ENCODE data around the gene NCAPG. TPM values are rescaled to one million over a fixed set of nuclear protein-coding genes. Genes with fewer than 3 reads are reported as not detected.
"Not testable (repeated sequence)": the region's sequence is repeated elsewhere in the genome, so short reads cannot be mapped to it uniquely, and the experiment has no call there.

Gene NCAPG
- total and polyA plus RNA-seq, 2 of the 4 experiments (the other 2 are of a cell fraction), result 10.9 to 26.7 TPM

DNA sequence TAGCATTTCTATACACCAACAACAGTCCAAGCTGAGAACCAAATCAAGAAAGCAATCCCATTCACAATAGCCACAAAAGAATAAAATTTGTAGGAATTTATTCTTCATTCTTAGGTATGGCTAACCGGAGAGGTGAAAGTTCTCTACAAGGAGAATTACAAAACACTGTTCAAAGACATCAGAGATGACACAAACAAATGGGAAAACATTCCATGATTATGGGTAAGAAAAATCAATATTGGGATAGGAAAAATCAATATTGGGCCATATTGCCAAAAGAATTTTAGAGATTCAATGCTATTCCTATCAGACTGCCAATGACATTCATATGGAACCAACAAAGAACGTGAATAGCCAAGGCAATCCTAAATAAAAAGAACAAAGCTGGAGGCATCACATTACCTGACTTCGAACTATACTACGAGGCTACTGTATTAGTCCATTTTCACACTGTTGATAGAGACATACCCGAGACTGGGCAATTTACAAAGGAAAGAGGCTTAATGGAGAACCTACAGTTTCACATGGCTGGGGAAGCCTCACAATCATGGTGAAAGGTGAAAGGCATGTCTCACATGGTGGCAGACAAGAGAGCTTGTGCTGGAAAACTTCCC lies 49.1 kb downstream of the NCAPG start:
- Histone ChIP-seq H3K9me3 (ENCODE audit: control insufficient read depth, insufficient read depth, low read length) (no peaks in the 10 kb centered on the region), H2BK5ac (ENCODE audit: low read depth, low read length, poor library complexity, severe bottlenecking) (no peak overlapping the region), H3K56ac (ENCODE audit: extremely low read depth, insufficient read depth, low read length) (no peak overlapping the region), H2AK5ac (ENCODE audit: low read depth, low read length) (no peak overlapping the region), H4K5ac (ENCODE audit: low read depth, low read length) (no peak overlapping the region), H2BK120ac (ENCODE audit: low read depth, low read length) (no peak overlapping the region), H3K79me1 (ENCODE audit: low read depth in 1 of 2, low read length in 2 of 2) (no peaks in the 10 kb centered on the region; a peak in 1 of 4 replicates), H3K27ac (ENCODE audit: insufficient read depth, low read length) (no peak overlapping the region), H4K8ac (ENCODE audit: low read depth in 2 of 2, low read length in 2 of 2) (no peak overlapping the region), H3K23ac (ENCODE audit: low read depth, low read length) (no peak overlapping the region), H3K18ac (ENCODE audit: low read depth, low read length) (no peak overlapping the region), H4K20me1 (ENCODE audit: insufficient read depth, low read length) (no peaks in the 10 kb centered on the region), H2BK20ac (ENCODE audit: low read depth, low read length) (no peak overlapping the region), H2AFZ (replicated peaks; ENCODE audit: low read length, poor library complexity) (no peak overlapping the region), H3K9ac (ENCODE audit: low read depth, low read length) (no peak overlapping the region), H2AK9ac (replicated peaks; ENCODE audit: low read depth, low read length, poor library complexity) (no peak overlapping the region), H3K4me3 (ENCODE audit: insufficient read depth, low read depth, low read length) (no peak overlapping the region), H3K36me3 (ENCODE audit: control insufficient read depth, insufficient read depth, low read length) (no peaks in the 10 kb centered on the region), H3K27me3 (ENCODE audit: control insufficient read depth, insufficient read depth, low read length) (no peaks in the 10 kb centered on the region), H3K4me2 (ENCODE audit: low read depth, low read length) (no peak overlapping the region), H3K4me1 (ENCODE audit: control insufficient read depth, insufficient read depth, low read length) (no peaks in the 10 kb centered on the region), H2BK15ac (ENCODE audit: low read depth, low read length) (no peak overlapping the region), H3K14ac (replicated peaks; ENCODE audit: low read depth, low read length) (no peak overlapping the region), H3K4ac (ENCODE audit: low read depth, low read length) (no peak overlapping the region), H4K91ac (ENCODE audit: insufficient read depth, low read depth, low read length) (no peak overlapping the region), H3K9me1 (ENCODE audit: insufficient read depth, low read length) (no peaks in the 10 kb centered on the region)
- POLR2A ChIA-PET (ENCODE audit: unreplicated experiment), result no interaction called here
- ATAC-seq (ENCODE audit: low read depth), result no peak
- in situ Hi-C loops (cut with MboI; ENCODE audit: low sequenced_read_pairs) (no loop called here), intact Hi-C loops (cut with micrococcal nuclease) (no loop called here), dilution Hi-C loops (cut with HindIII; ENCODE audit: low sequenced_read_pairs, unreplicated experiment) (no loop called here)
- no peak for TF ChIP-seq CHD1 (IDR thresholded peaks at IDR 0.05; ENCODE audit: low read depth, low read length)
- TF ChIP-seq USF2 (IDR thresholded peaks at IDR 0.05; ENCODE audit: low read depth, low read length), result no peak
- TF ChIP-seq RAD21 (IDR thresholded peaks at IDR 0.05; ENCODE audit: low read length), result no peak
- no peak for TF ChIP-seq MAZ (IDR thresholded peaks at IDR 0.05; ENCODE audit: borderline replicate concordance, low read depth, low read length)
- TF ChIP-seq NFE2L2 (IDR thresholded peaks at IDR 0.05; ENCODE audit: low read depth, low read length), result no peak
- TF ChIP-seq POLR2A (IDR thresholded peaks at IDR 0.05; ENCODE audit: low read depth, low read length), result no peak
- no TSS peak for BruUV-seq (replicated peaks)
- CTCF ChIA-PET, result no interaction called here
- 100% methylated on average over 1 of the region's 5 CpGs; no CpG with 5 or more reads in 1 of the 2 experiments for WGBS, 2 experiments (ENCODE audit: extremely low coverage in 2 of 2, insufficient read length in 1 of 2)
- no peak for DNase-seq

- dilution Hi-C loops (cut with HindIII; ENCODE audit: low sequenced_read_pairs, unreplicated experiment); H3K9me3 ChIP-seq (ENCODE audit: control insufficient read depth, insufficient read depth, low read length); H3K9me1 ChIP-seq (ENCODE audit: insufficient read depth, low read length); H4K91ac ChIP-seq (ENCODE audit: insufficient read depth, low read depth, low read length); H3K4me3 ChIP-seq (ENCODE audit: insufficient read depth, low read depth, low read length); H3K14ac ChIP-seq (replicated peaks; ENCODE audit: low read depth, low read length); BruUV-seq (replicated peaks); H2BK5ac ChIP-seq (ENCODE audit: low read depth, low read length, poor library complexity, severe bottlenecking); H3K4me2 ChIP-seq (ENCODE audit: low read depth, low read length); H3K4ac ChIP-seq (ENCODE audit: low read depth, low read length); H3K18ac ChIP-seq (ENCODE audit: low read depth, low read length); H2BK20ac ChIP-seq (ENCODE audit: low read depth, low read length); H3K23ac ChIP-seq (ENCODE audit: low read depth, low read length); H3K36me3 ChIP-seq (ENCODE audit: control insufficient read depth, insufficient read depth, low read length); intact Hi-C loops (cut with micrococcal nuclease); H3K79me1 ChIP-seq (ENCODE audit: low read depth in 1 of 2, low read length in 2 of 2); CTCF ChIA-PET; H3K56ac ChIP-seq (ENCODE audit: extremely low read depth, insufficient read depth, low read length); H4K8ac ChIP-seq (ENCODE audit: low read depth in 2 of 2, low read length in 2 of 2); H3K9ac ChIP-seq (ENCODE audit: low read depth, low read length); DNase-seq; H3K27me3 ChIP-seq (ENCODE audit: control insufficient read depth, insufficient read depth, low read length); H4K5ac ChIP-seq (ENCODE audit: low read depth, low read length); H2AFZ ChIP-seq (replicated peaks; ENCODE audit: low read length, poor library complexity); H2AK5ac ChIP-seq (ENCODE audit: low read depth, low read length); H3K4me1 ChIP-seq (ENCODE audit: control insufficient read depth, insufficient read depth, low read length); H3K27ac ChIP-seq (ENCODE audit: insufficient read depth, low read length); H2BK15ac ChIP-seq (ENCODE audit: low read depth, low read length); POLR2A ChIA-PET (ENCODE audit: unreplicated experiment); in situ Hi-C loops (cut with MboI; ENCODE audit: low sequenced_read_pairs); H4K20me1 ChIP-seq (ENCODE audit: insufficient read depth, low read length); H2BK120ac ChIP-seq (ENCODE audit: low read depth, low read length); ATAC-seq (ENCODE audit: low read depth); H2AK9ac ChIP-seq (replicated peaks; ENCODE audit: low read depth, low read length, poor library complexity): not testable (repeated sequence)
Observed at GRCh38 chr4:17861906-17862305, 51.1 kb downstream of the NCAPG start.
